ENCODE results near the gene NRP2. TPM values are rescaled to one million over a fixed set of nuclear protein-coding genes. Genes with fewer than 3 reads are reported as not detected.

Gene NRP2
- total and polyA plus RNA-seq, 8 donors: 42.3 to 122 (median 60.9) TPM

- peak in 1 of 4 donors; percentile 59 for DNase-seq
Measured at GRCh38 chr2:205778356-205778755, 96.1 kb downstream of the NRP2 start.

GRCh38 chr2:205780645-205781044 lies 98.3 kb downstream of the NRP2 start:
- no peaks in the 10 kb centered on the region for H3K9me3 ChIP-seq
- DNase-seq: no peak
- no peaks in the 10 kb centered on the region for H3K27me3 ChIP-seq
- no peaks in the 10 kb centered on the region for H3K36me3 ChIP-seq
- no peaks in the 10 kb centered on the region for H3K4me1 ChIP-seq
- no peak overlapping the region for H3K4me3 ChIP-seq
- no peak overlapping the region for H3K27ac ChIP-seq
- no peak for TF ChIP-seq CTCF (IDR thresholded peaks at IDR 0.05)
- ATAC-seq: no peak
- intact Hi-C loops (cut with DNase I): no loop called here

More at GRCh38 chr2:205778356-205778755, 96.1 kb downstream of the NRP2 start:
- intact Hi-C loops (cut with DNase I): no loop called here
- no peak overlapping the region for H3K4me3 ChIP-seq
- no peak for TF ChIP-seq CTCF (IDR thresholded peaks at IDR 0.05)
- H3K27ac ChIP-seq: no peak overlapping the region
- no peaks in the 10 kb centered on the region for H3K27me3 ChIP-seq
- peaks cover 0 to 2% of the 10 kb centered on the region in 2 donors for H3K4me1 ChIP-seq
- no peaks in the 10 kb centered on the region for H3K9me3 ChIP-seq
- ATAC-seq: peak; percentile 85
- no peaks in the 10 kb centered on the region for H3K36me3 ChIP-seq

DNA sequence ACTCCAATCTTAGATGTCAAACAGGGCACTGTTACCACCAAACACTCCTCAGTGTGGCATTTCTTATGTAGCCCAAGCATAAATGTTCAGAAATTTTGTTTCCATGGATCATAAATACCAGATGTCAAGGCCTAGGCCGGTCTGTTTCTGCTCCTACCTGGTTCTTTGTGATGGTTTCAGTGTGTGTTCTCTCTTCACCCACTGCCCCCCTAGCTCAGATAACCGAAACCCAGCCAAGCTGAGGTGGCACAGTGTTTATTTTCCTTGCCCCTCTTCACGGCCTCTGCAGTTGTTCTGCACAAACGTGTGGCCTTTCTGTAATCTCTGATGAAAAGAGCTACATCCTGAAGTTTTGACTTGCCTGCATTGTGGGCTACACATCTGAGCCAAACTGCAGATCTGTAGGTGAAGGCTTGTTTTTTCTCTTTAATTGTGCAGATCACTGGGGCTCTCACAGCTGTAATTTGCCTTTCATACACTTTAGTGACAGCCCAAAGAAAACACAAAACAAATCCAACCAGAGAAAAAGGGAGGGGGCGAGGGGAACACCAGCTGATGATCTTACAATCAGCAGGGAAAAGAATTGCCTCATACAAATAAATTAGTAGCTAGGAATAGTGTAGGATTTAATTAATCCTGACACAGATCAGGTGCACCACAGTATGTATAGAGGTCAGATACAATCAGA lies 99.1 kb downstream of the NRP2 start:
- intact Hi-C loops (cut with DNase I): no loop called here
- no peak for DNase-seq
- H3K27me3 ChIP-seq: no peaks in the 10 kb centered on the region
- H3K9me3 ChIP-seq: no peaks in the 10 kb centered on the region
- H3K4me3 ChIP-seq: no peak overlapping the region
- no peaks in the 10 kb centered on the region for H3K4me1 ChIP-seq
- TF ChIP-seq CTCF (IDR thresholded peaks at IDR 0.05): no peak
- no peaks in the 10 kb centered on the region for H3K36me3 ChIP-seq
- no peak overlapping the region for H3K27ac ChIP-seq
- no peak for ATAC-seq

DNA sequence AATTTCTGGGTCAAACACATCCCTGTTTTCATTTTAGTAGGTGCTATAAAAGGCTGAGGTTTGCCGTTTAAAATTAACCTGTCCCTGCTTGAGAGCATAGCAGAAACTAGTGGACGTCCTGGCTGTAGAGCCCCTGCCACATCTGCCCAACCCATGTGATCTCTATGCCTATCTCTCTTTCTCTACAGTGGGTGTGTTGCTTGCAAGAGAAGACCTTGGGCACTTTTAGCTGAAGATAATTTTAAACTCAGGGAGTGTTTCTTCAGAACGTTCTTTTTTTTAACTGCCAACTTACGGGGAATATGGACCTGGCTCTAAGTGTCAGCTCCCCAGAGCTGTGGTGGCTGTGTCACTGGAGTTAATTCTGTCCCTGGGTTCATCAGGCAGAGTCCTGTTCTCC lies 100.6 kb downstream of the NRP2 start:
- TF ChIP-seq CTCF (IDR thresholded peaks at IDR 0.05): no peak
- Histone ChIP-seq H3K9me3 (no peaks in the 10 kb centered on the region), H3K27ac (no peak overlapping the region), H3K27me3 (no peaks in the 10 kb centered on the region), H3K36me3 (no peaks in the 10 kb centered on the region), H3K4me3 (no peak overlapping the region), H3K4me1 (peaks cover 0 to 3% of the 10 kb centered on the region in 2 donors)
- DNase-seq (no peak), ATAC-seq (no peak)
- intact Hi-C loops (cut with DNase I): no loop called here

GRCh38 chr2:205783872-205784499 lies 101.7 kb downstream of the NRP2 start:
- no peak overlapping the region for H3K27ac ChIP-seq
- intact Hi-C loops (cut with DNase I): no loop called here

More at GRCh38 chr2:205783872-205784499, 101.7 kb downstream of the NRP2 start:
- Histone ChIP-seq H3K27me3 (no peaks in the 10 kb centered on the region), H3K9me3 (no peaks in the 10 kb centered on the region), H3K4me3 (no peak overlapping the region), H3K36me3 (no peaks in the 10 kb centered on the region), H3K4me1 (peaks cover 0 to 3% of the 10 kb centered on the region in 2 donors)
- no peak for TF ChIP-seq CTCF (IDR thresholded peaks at IDR 0.05)
- DNase-seq (no peak), ATAC-seq (no peak)
